ENCODE measurements around the gene PRPF40B. TPM values are rescaled to one million over a fixed set of nuclear protein-coding genes. Genes with fewer than 3 reads are reported as not detected.

Gene PRPF40B
- total and polyA plus RNA-seq, 2 of the 13 experiments (the other 11 are each of a cell fraction or from before 2014, with no cell fraction given): 5.0 to 7.8 TPM

- TF ChIP-seq USF2 (IDR thresholded peaks at IDR 0.05; ENCODE audit: low read depth, low read length) (no peak), USF2 (CRISPR knock-in tag; IDR thresholded peaks at IDR 0.05; ENCODE audit: borderline replicate concordance) (no peak), HCFC1 (IDR thresholded peaks at IDR 0.05; ENCODE audit: low read depth, low read length) (peak; percentile 44; the same call in 1 of the 2 replicates), ZBTB7B (CRISPR knock-in tag; IDR thresholded peaks at IDR 0.05) (0 out of 2 replicates have a peak, but pooled peaks have one; percentile 37), HNF1A (IDR thresholded peaks at IDR 0.05; ENCODE audit: low read depth) (no peak), HNF1A (CRISPR knock-in tag; IDR thresholded peaks at IDR 0.05; ENCODE audit: borderline replicate concordance) (peak; percentile 44; the same call in 1 of the 2 replicates), MAZ (IDR thresholded peaks at IDR 0.05; ENCODE audit: borderline replicate concordance, low read depth, low read length) (no peak; the same call in 1 of the 2 replicates), MAZ (CRISPR knock-in tag; IDR thresholded peaks at IDR 0.05; ENCODE audit: low read depth) (peak; percentile 88), HOXA3 (CRISPR knock-in tag; IDR thresholded peaks at IDR 0.05) (peak; percentile 33; the same call in 1 of the 2 replicates), PREB (CRISPR knock-in tag; IDR thresholded peaks at IDR 0.05) (no peak), POLR2AphosphoS2 (IDR thresholded peaks at IDR 0.05; ENCODE audit: low read depth, low read length) (no peak), SUZ12 (IDR thresholded peaks at IDR 0.05; ENCODE audit: low read depth, low read length) (no peak), TAF15 (IDR thresholded peaks at IDR 0.05; ENCODE audit: low read depth, low read length, poor library complexity, severe bottlenecking) (no peak), SP2 (CRISPR knock-in tag; IDR thresholded peaks at IDR 0.05) (no peak; the same call in 1 of the 2 replicates), KMT2A (CRISPR knock-in tag; IDR thresholded peaks at IDR 0.05) (peak; percentile 41; the same call in 1 of the 2 replicates), HNF4G (IDR thresholded peaks at IDR 0.05; ENCODE audit: borderline replicate concordance, low read depth, low read length) (no peak), HNF4G (CRISPR knock-in tag; IDR thresholded peaks at IDR 0.05; ENCODE audit: borderline replicate concordance, low read depth) (no peak), ZNF792 (CRISPR knock-in tag; IDR thresholded peaks at IDR 0.05) (no peak), YY1 (IDR thresholded peaks at IDR 0.05; ENCODE audit: insufficient read depth, insufficient replicate concordance, low read depth, low read length) (peak; percentile 77), POLR2G (IDR thresholded peaks at IDR 0.05; ENCODE audit: low read depth, low read length) (peak; percentile 95), WIZ (CRISPR knock-in tag; IDR thresholded peaks at IDR 0.05) (0 out of 2 replicates have a peak, but pooled peaks have one; percentile 22), FOXC1 (CRISPR knock-in tag; IDR thresholded peaks at IDR 0.05; ENCODE audit: borderline replicate concordance) (no peak; the same call in 1 of the 2 replicates)
These were observed at the start of gene PRPF40B (continued) for GRCh38 chr12:49623142-49623904.

All from HepG2 (cell line).